Measurements from ENCODE around the gene PANK1. TPM values are rescaled to one million over a fixed set of nuclear protein-coding genes. Genes with fewer than 3 reads are reported as not detected.

PANK1 gene
- total RNA-seq, 4 donors from 2014 or later: 2.0 to 5.0 (median 3.6) TPM

DNA sequence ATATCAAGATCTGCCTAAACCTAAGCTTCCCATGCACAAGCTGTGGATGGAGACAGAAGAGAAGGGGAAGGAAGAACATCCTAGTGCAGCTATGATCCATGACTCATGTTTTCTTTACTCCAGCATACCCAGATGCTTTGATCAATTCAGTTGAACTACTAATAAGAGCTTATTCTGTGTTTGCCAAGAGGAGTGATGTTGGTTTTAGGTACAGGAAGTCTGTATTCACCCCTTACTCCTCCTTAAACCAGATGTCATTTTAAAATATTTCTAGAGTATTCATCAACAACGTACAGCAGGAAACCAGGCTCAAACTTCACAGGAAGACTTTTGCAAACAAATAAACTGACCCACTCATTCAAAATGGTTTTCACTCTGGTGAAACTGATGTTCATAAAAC lies 29.2 kb downstream of the PANK1 start:
- no peak overlapping the region for H3K4me3 ChIP-seq
- no peak overlapping the region for H3K27ac ChIP-seq (replicated peaks in 1 of 4)
- intact Hi-C loops (cut with DNase I): no loop called here
- H3K4me1 ChIP-seq: peaks cover 0 to 19% (median 0%) of the 10 kb centered on the region in 4 donors
- DNase-seq (ENCODE audit: extremely low spot score): no peak
- no peaks in the 10 kb centered on the region for H3K27me3 ChIP-seq
- WGBS: 33% methylated on average over 1 of the region's 1 CpG
- peaks cover 0 to 4% (median 2%) of the 10 kb centered on the region in 4 donors for H3K9me3 ChIP-seq
- peaks cover 0 to 9% (median 5%) of the 10 kb centered on the region in 4 donors for H3K36me3 ChIP-seq
- TF ChIP-seq, protein P1, sequence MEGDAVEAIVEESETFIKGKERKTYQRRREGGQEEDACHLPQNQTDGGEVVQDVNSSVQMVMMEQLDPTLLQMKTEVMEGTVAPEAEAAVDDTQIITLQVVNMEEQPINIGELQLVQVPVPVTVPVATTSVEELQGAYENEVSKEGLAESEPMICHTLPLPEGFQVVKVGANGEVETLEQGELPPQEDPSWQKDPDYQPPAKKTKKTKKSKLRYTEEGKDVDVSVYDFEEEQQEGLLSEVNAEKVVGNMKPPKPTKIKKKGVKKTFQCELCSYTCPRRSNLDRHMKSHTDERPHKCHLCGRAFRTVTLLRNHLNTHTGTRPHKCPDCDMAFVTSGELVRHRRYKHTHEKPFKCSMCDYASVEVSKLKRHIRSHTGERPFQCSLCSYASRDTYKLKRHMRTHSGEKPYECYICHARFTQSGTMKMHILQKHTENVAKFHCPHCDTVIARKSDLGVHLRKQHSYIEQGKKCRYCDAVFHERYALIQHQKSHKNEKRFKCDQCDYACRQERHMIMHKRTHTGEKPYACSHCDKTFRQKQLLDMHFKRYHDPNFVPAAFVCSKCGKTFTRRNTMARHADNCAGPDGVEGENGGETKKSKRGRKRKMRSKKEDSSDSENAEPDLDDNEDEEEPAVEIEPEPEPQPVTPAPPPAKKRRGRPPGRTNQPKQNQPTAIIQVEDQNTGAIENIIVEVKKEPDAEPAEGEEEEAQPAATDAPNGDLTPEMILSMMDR (IDR thresholded peaks at IDR 0.05): no peak
- TF ChIP-seq POLR2A (IDR thresholded peaks at IDR 0.05; ENCODE audit: low read depth): no peak
- no peak for TF ChIP-seq EP300 (IDR thresholded peaks at IDR 0.05)
- TF ChIP-seq POLR2AphosphoS5 (IDR thresholded peaks at IDR 0.05): no peak

DNA sequence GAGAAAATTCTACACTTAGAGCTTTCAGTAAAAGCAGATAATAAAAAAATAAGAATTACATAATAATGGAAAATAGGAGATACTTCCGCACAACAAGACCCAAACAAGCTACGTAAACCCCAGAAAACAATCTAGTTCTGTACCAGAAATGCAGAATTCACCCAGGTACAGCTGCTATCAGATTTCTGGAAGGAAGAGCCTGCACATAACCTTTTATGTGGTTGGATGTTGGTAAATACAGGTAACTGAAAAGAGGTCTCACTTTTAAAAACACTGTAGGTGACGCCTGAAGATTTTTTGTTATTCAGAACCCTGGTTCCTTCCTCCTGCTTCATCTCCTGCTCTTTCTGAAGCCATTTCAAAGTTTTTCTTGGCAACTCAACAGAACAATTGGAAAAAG lies 29.9 kb downstream of the PANK1 start:
- no peak for DNase-seq (ENCODE audit: extremely low spot score)
- Histone ChIP-seq H3K9me3 (no peaks in the 10 kb centered on the region), H3K36me3 (peaks cover 0 to 10% (median 7%) of the 10 kb centered on the region in 4 donors), H3K4me1 (peaks cover 0 to 19% (median 0%) of the 10 kb centered on the region in 4 donors), H3K27me3 (no peaks in the 10 kb centered on the region), H3K27ac (replicated peaks in 1 of 4) (no peak overlapping the region), H3K4me3 (no peak overlapping the region)
- TF ChIP-seq, protein P1 (IDR thresholded peaks at IDR 0.05): no peak
- TF ChIP-seq POLR2A (IDR thresholded peaks at IDR 0.05; ENCODE audit: low read depth) (no peak), POLR2AphosphoS5 (IDR thresholded peaks at IDR 0.05) (no peak)
- intact Hi-C loops (cut with DNase I): no loop called here
- WGBS: 95% methylated on average over 3 of the region's 3 CpGs

DNA sequence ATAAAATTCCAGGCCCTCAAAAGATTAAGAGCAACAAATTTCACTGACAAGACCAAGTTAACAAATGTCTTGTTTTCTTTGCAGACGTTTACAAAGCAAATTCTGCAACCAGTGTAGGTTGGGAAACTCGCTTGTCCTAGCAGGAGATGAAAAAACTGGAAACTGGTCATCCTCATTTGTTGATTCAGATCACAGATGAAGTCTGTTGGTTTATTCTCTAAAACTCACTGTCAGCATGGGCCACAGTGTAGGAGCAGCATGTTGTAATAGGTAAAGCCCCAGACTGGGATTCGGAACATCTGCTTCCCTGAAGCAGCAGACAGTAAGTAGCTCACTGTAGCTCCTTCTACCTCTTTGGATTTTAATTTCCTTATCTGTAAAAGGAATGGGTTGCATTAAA lies 31.5 kb downstream of the PANK1 start:
- WGBS: 66% methylated on average over 3 of the region's 3 CpGs
- H3K9me3 ChIP-seq: no peaks in the 10 kb centered on the region
- peaks cover 0 to 20% (median 16%) of the 10 kb centered on the region in 4 donors for H3K36me3 ChIP-seq
- no peak overlapping the region for H3K27ac ChIP-seq (replicated peaks in 1 of 4)
- TF ChIP-seq POLR2A (IDR thresholded peaks at IDR 0.05; ENCODE audit: low read depth): no peak
- TF ChIP-seq, protein P1 (IDR thresholded peaks at IDR 0.05): no peak
- H3K27me3 ChIP-seq: no peaks in the 10 kb centered on the region
- no peak overlapping the region for H3K4me3 ChIP-seq
- H3K4me1 ChIP-seq: peaks cover 0 to 19% (median 0%) of the 10 kb centered on the region in 4 donors
- no peak for DNase-seq (ENCODE audit: extremely low spot score)
- intact Hi-C loops (cut with DNase I): no loop called here

DNA sequence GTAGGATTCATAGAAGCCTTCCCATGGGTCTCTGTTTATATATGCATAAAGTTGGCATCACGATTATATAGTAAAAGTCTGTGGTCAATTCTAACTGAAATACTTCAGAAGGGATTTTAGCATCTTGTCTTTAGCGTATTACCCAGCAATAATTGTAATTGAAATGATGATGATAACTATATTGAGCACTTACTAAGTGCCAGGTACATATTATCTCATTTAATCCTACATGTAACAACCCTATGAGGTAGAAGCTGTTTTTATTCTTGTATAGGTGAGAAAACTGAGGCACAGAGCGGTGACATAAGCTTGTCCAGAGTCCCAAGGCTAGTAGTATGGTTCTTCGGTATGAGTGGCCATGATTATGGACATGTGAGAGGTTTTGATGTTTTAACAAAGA lies 33.8 kb downstream of the PANK1 start:
- 95% methylated on average over 4 of the region's 4 CpGs for WGBS
- no peak for DNase-seq (ENCODE audit: extremely low spot score)
- intact Hi-C loops (cut with DNase I): no loop called here
- peaks cover 0 to 26% (median 19%) of the 10 kb centered on the region in 4 donors for H3K36me3 ChIP-seq
- no peaks in the 10 kb centered on the region for H3K27me3 ChIP-seq
- H3K4me1 ChIP-seq: peaks cover 0 to 5% (median 0%) of the 10 kb centered on the region in 4 donors
- TF ChIP-seq POLR2A (IDR thresholded peaks at IDR 0.05; ENCODE audit: low read depth): no peak
- TF ChIP-seq POLR2AphosphoS5 (IDR thresholded peaks at IDR 0.05): no peak
- no peak overlapping the region for H3K4me3 ChIP-seq
- H3K27ac ChIP-seq (replicated peaks in 1 of 4): no peak overlapping the region
- no peaks in the 10 kb centered on the region for H3K9me3 ChIP-seq

DNA sequence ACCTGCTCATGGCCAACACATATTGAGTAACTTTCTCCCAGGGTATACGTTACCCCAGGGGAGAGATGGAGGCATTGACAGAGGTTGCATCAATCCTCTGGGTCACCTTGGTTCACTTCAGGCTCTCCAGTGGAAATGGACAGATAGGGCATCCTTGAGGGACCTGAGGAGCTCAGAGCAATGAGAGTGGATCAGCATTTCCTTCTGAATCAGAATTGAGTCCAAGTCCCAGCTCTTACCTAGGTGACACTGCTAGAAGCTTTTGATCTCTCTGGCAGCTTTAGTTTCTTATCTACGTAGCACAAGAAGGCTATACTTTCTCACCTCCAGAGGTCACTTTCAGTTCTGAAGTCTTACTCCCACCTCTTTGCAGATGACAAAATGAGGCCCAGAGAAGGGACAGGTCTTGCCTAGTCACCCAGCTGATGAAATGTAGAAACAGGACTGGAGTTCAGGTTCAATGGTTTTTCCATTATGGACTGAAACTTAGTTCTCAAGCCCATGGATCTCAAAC lies 35.2 kb downstream of the PANK1 start:
- intact Hi-C loops (cut with DNase I): no loop called here
- no peak for DNase-seq (ENCODE audit: extremely low spot score)
- TF ChIP-seq, protein P1 (IDR thresholded peaks at IDR 0.05): no peak
- no peak for TF ChIP-seq EP300 (IDR thresholded peaks at IDR 0.05)
- TF ChIP-seq POLR2A (IDR thresholded peaks at IDR 0.05; ENCODE audit: low read depth): no peak
- TF ChIP-seq POLR2AphosphoS5 (IDR thresholded peaks at IDR 0.05): no peak
- Histone ChIP-seq H3K27ac (replicated peaks in 1 of 4) (no peak overlapping the region), H3K9me3 (no peaks in the 10 kb centered on the region), H3K27me3 (no peaks in the 10 kb centered on the region), H3K4me1 (peaks cover 0 to 5% (median 0%) of the 10 kb centered on the region in 4 donors), H3K4me3 (no peak overlapping the region), H3K36me3 (peaks cover 0 to 26% (median 19%) of the 10 kb centered on the region in 4 donors)
- WGBS: 23% methylated on average over 2 of the region's 2 CpGs

Data from esophagus muscularis mucosa (tissue), 4 donors.